ENCODE results near the gene PLXNB1. TPM values are rescaled to one million over a fixed set of nuclear protein-coding genes. Genes with fewer than 3 reads are reported as not detected.

The PLXNB1 gene
- total RNA-seq, 3 donors from 2014 or later = 98.1 to 136 (median 127) TPM

DNA sequence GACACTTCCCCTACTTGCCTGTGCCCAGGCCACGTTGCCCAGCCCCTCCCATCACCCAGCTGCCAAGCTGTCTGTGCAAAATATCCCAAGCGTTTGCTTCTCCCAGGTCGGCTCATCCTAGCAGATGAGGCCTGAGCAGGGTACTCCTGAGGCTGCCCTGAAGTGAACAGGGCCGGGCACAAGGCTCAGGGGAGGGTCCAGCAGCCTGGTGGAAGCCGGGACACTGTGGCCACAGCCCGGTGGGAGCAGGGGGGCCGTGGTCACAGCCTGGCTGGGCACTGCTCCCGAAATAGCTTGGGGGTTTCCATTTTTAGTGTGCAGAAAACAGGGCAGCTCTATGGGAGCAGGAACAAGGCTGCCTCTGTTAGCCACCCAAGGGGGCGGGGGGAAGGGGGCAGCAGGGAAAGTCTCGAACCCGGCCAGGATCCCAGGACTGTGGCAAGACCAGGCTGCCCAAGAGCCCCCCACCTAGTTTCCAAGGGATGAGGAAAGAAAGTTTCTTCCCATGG lies 3.4 kb downstream of the PLXNB1 start:
- H3K9me3 ChIP-seq = no peaks in the 10 kb centered on the region
- no peak overlapping the region for H3K4me3 ChIP-seq
- ATAC-seq (no peak), DNase-seq (peak in 1 of 3 donors; percentile 47)
- TF ChIP-seq CTCF (IDR thresholded peaks at IDR 0.05) = no peak
- intact Hi-C loops (cut with DNase I, micrococcal nuclease) = no loop called here
- no peaks in the 10 kb centered on the region for H3K36me3 ChIP-seq (ENCODE audit: low read depth)
- H3K4me1 ChIP-seq (ENCODE audit: low read depth) = peaks cover 28% of the 10 kb centered on the region

DNA sequence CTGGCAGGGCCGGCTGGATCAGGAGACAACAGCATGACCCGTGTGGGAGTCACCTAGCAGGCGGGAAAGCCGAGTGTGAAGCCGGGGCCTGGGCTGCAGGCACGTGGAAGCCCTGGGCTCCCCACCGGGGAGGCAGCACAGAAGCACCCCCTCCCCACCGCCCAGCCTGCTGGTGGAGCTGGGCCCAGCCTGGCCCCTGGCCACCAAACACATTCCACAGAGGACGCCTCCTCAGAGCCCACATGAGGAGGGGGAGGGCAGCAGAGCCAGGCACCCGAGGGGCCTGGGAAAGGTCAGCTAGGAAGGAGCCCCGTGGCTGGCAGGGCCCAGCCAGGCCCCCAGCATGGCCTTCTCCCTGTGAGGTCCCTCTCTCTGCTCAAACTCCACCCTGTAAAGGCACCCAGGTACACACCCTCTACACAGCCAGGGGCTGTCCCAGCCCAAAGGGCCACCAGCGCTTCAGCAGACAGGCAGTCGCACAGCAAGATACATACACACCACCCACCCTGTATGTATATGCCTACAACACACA lies 4.5 kb downstream of the PLXNB1 start:
- H3K9me3 ChIP-seq = no peaks in the 10 kb centered on the region
- no peak overlapping the region for H3K4me3 ChIP-seq
- H3K4me1 ChIP-seq (ENCODE audit: low read depth) = peaks cover 24% of the 10 kb centered on the region
- DNase-seq (peak in 1 of 3 donors; percentile 36), ATAC-seq (no peak)
- TF ChIP-seq CTCF (IDR thresholded peaks at IDR 0.05) = no peak
- H3K36me3 ChIP-seq (ENCODE audit: low read depth) = no peaks in the 10 kb centered on the region
- intact Hi-C loops (cut with DNase I, micrococcal nuclease) = no loop called here

- intact Hi-C loops (cut with DNase I, micrococcal nuclease) = no loop called here
Measured at GRCh38 chr3:48423883-48424695, 5.8 kb downstream of the PLXNB1 start.

DNA sequence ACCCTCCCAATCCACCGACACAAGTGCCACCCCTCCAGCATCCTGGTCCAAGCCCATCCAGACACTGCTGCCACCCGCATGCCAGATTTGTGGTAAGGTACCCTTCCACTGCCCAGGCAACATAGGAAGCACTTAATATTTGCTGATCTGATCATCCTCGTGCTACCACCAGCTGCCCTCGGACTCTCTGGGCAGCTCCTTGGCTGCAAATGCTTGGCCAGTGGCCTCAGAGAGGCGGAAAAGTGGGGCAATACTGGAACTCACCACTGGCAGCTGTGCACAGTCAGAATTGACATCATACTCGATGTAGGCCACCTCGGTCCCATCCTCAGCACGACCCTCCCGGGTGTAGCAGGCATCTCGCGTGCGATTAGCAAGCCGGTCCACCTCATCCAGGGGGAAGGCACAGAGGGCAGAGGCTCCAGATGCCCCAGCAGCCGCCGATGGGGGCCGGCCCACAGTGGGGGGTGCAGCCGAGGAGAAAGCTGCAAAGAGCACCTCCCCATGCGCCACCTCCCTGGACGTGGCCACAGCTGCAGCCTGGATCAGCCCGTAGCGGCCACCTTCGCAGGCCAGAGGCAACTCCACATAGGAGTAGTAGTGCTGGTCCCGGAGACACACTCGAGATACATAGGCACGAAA lies 6.5 kb downstream of the PLXNB1 start:
- no peak for TF ChIP-seq CTCF (IDR thresholded peaks at IDR 0.05)
- DNase-seq (no peak), ATAC-seq (no peak)
- Histone ChIP-seq H3K4me3 (no peak overlapping the region), H3K4me1 (ENCODE audit: low read depth) (peaks cover 19% of the 10 kb centered on the region), H3K36me3 (ENCODE audit: low read depth) (no peaks in the 10 kb centered on the region), H3K9me3 (no peaks in the 10 kb centered on the region)
- intact Hi-C loops (cut with DNase I, micrococcal nuclease) = no loop called here

More at GRCh38 chr3:48423883-48424695, 5.8 kb downstream of the PLXNB1 start:
- Histone ChIP-seq H3K4me3 (no peak overlapping the region), H3K9me3 (no peaks in the 10 kb centered on the region), H3K4me1 (ENCODE audit: low read depth) (peaks cover 19% of the 10 kb centered on the region), H3K36me3 (ENCODE audit: low read depth) (no peaks in the 10 kb centered on the region)
- DNase-seq = no peak
- ATAC-seq = no peak
- TF ChIP-seq CTCF (IDR thresholded peaks at IDR 0.05) = no peak

DNA sequence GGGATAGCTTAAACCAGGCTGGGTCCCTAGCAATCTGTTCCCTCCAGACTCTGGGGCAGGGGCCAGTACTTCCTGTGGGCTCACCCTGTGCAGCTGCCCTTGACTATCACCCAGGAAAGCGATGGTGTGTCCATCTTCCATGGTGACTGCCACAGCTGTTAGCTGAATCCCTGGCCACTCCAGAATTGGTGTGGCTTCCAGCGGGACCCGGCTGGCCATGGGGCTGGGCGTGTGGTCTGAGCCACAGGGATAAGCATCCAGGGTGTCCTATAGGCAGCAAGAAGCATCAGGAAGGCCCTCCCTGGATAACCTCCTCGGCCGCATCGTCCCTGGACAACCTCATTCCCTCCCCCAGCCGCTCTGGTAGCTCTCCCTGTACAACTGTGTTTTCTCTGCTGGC lies 7.2 kb downstream of the PLXNB1 start:
- intact Hi-C loops (cut with DNase I, micrococcal nuclease) = no loop called here

More for the DNA sequence above, 7.2 kb downstream of the PLXNB1 start:
- no peak for TF ChIP-seq CTCF (IDR thresholded peaks at IDR 0.05)
- Histone ChIP-seq H3K9me3 (no peaks in the 10 kb centered on the region), H3K4me1 (ENCODE audit: low read depth) (peaks cover 18% of the 10 kb centered on the region), H3K4me3 (no peak overlapping the region), H3K36me3 (ENCODE audit: low read depth) (no peaks in the 10 kb centered on the region)
- no peak for DNase-seq
- ATAC-seq = no peak

All from mucosa of descending colon (tissue), 3 donors.